ENCODE data around the gene KAZALD1.

GRCh38 chr10:101094121-101094879, 32.5 kb downstream of the KAZALD1 start:
- no peak for TF ChIP-seq POLR2A (IDR thresholded peaks at IDR 0.05)
- TF ChIP-seq POLR2AphosphoS5 (IDR thresholded peaks at IDR 0.05), result peak; percentile 71 to 81 (median 80)
- no peak for TF ChIP-seq CTCF (IDR thresholded peaks at IDR 0.05 in 8 of 11, conservative IDR thresholded peaks at IDR 0.05 in 3 of 11)

All from spleen (tissue), 7 donors.